SU-DHL-6 (cell line): Measurements from ENCODE around the gene SHLD2.
"Not testable (repeated sequence)": the region's sequence is repeated elsewhere in the genome, so short reads cannot be mapped to it uniquely, and the experiment has no call there.

Experiments
- CTCF ChIP-seq: fragments of 200-600 bp; sonication (generic); IDR thresholded peaks from one replicate; pipeline ENCODE4 v1.5.1; 2017; ENCODE audit warnings: antibody characterized with exemption, mild to moderate bottlenecking, low read length, moderate library complexity; ENCODE audit not compliant: insufficient read depth, poor library complexity, severe bottlenecking
- EZH2phosphoT487 ChIP-seq: fragments of 200-600 bp; sonication (generic), shearing (Covaris generic); conservative IDR thresholded peaks from 2 replicates; pipeline ENCODE4 v1.6.1; 2018; ENCODE audit warnings: mild to moderate bottlenecking, antibody characterized with exemption, low read length, moderate library complexity, mixed read lengths

- TF ChIP-seq CTCF, EZH2phosphoT487: not testable (repeated sequence)
These were observed 116.8 kb downstream of the SHLD2 start for GRCh38 chr10:87211848-87212247.
